ENCODE results near the gene CEACAM21.

Gene CEACAM21

DNA sequence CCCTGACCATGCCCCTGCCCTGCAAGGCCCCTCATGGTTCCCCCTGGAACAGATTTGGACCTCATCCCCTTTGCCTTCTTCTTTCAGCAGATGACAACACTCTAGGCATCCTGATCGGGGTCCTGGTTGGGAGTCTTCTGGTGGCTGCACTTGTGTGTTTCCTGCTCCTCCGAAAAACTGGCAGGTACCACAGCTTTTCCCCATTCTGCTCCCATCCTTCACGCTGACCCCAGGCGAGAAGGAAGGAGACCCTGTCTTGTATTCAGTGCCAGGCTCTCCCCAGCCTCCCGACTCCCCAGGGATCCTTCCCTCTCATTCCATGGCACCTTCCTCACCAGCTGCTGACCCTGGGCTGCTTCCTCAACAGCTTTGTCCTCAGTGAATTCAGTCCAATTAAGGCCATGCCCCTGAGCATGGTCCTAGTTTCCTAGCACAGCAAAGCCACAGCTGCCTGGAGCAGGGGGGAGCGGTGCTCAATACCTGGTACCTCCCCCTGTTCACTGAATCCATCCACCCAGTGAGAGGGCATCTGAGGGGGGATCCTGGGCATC, 8.4 kb downstream of the CEACAM21 start:
- DNase-seq (ENCODE audit: extremely low read depth in 1 of 2, low read depth in 1 of 2), result no peak

DNA sequence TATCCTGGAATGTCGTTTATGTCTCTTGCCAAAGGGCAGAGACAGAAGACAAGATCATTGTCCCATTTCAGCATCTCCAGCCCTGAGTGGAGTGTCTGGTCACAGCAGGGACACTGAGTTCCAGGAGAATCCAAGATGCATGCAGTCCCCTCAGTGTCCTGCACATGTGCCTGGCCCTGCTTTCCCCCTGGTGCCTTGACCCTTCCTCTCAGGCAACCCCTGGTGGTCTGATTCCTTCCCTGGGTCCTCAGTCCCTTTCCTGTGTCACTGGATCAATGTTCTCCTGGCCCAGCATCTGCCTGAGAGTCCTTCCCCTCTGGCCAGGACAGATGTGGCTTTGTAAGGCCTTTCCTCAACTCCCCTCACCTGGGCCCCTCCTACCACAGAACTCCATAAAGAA, 9.0 kb downstream of the CEACAM21 start:
- DNase-seq (ENCODE audit: extremely low read depth in 1 of 2, low read depth in 1 of 2), result no peak

DNA sequence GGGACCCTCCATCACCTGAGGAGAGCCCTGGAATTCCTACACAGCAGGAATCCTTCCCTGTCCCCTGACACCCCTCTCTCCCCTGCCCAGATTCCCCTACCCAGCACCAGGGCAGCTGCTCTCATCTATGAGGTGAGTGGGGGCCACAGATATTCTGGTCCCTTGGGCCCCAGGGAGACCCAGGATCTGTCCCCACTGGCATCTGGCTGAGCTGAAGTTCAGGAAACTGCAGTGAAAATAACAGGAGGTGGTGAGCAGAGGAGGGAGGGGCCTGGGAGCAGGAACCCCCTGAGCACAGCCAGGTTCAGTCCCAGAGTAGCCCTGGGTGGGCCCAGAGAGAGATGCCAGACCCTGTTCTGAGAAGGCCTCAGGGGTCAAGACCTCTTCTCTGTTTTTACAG, 10.1 kb downstream of the CEACAM21 start:
- no peak for DNase-seq (ENCODE audit: extremely low read depth in 1 of 2, low read depth in 1 of 2)

GRCh38 chr19:41587101-41587837, 11.3 kb downstream of the CEACAM21 start:
- no peak for DNase-seq (ENCODE audit: extremely low read depth in 1 of 2, low read depth in 1 of 2)

DNA sequence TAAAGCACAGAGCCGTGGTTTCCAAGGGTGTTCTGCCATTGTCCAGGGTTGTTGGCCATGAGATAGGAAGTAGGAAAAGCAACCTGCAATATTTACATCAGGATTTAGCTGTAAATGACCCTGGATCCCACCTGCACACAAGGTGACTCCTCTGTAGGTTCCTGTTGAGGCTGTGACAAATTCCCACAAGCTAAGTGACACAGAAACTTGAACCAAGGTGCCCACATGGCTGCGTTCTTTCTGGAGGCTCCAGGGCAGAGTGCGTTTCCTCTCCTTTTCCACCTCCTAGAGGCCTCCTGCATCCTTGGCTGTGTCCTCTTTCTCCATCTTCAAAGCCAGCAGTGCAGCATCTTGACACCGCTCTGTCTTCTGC, 11.9 kb downstream of the CEACAM21 start:
- DNase-seq (ENCODE audit: extremely low read depth in 1 of 2, low read depth in 1 of 2), result no peak

- no peak for DNase-seq (ENCODE audit: extremely low read depth in 1 of 2, low read depth in 1 of 2)
Observed at GRCh38 chr19:41588497-41589209, 12.7 kb downstream of the CEACAM21 start.

GRCh38 chr19:41589371-41589770, 13.4 kb downstream of the CEACAM21 start:
- no peak for DNase-seq (ENCODE audit: extremely low read depth in 1 of 2, low read depth in 1 of 2)

GRCh38 chr19:41590936-41591335, 15.0 kb downstream of the CEACAM21 start:
- DNase-seq (ENCODE audit: extremely low read depth in 1 of 2, low read depth in 1 of 2), result no peak

DNA sequence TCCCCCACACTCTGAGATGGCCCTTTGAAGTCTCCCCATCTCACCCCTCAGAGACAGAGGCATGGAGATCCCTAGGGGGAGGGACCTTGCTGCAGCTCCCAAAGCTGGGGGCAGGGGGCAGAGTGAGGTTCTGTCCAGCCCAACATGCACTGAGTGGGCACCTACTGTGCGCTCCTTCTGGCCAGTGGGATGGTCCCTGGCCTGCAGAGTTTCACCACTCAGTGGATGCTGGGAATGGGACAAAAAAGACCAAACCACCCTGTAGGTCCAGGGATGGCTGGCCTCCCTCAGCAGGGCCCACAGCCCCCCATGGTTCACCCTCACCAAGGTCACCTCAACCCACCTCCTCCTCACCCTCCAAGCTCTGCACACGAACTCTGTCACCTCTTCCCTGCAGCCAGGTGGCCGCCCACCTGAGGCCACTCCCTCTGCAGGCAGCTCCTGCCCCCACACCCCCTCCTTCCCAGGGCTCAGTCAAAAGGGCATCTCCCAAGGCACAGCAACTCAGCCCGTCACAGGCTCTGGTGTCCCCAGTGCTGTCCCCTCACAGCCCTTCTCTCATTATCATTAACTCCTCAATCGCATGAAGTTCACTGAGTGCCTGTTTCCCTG, 16.1 kb downstream of the CEACAM21 start:
- DNase-seq (ENCODE audit: extremely low read depth in 1 of 2, low read depth in 1 of 2), result no peak

- peak; percentile 20 to 40 for DNase-seq (ENCODE audit: extremely low read depth in 1 of 2, low read depth in 1 of 2)
Observed at GRCh38 chr19:41595258-41595889, 19.4 kb downstream of the CEACAM21 start.

- DNase-seq (ENCODE audit: extremely low read depth in 1 of 2, low read depth in 1 of 2), result no peak
Observed at GRCh38 chr19:41595890-41596280, 19.9 kb downstream of the CEACAM21 start.

DNA sequence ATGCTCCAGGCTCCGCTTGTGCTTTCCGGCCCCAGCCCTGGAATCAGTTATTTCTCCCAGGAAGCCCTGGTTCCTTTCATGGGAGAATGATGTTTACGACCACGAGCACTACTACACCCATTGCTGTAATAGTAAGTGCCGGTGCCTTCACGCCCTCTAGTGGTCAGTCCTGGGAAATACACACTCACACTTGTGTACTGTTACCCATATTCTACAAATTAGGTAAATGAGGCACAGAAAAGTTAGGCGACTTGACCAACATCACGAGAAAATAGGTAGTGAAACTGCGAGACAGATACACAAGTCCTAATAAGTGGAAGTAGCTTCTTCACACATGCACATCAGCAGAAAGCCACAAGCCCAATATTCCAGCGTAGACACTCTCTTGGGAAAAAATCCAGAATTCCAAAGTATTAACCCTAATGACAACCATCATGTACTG, 21.7 kb downstream of the CEACAM21 start:
- peak; percentile 27 to 55 for DNase-seq (ENCODE audit: extremely low read depth in 1 of 2, low read depth in 1 of 2)

DNA sequence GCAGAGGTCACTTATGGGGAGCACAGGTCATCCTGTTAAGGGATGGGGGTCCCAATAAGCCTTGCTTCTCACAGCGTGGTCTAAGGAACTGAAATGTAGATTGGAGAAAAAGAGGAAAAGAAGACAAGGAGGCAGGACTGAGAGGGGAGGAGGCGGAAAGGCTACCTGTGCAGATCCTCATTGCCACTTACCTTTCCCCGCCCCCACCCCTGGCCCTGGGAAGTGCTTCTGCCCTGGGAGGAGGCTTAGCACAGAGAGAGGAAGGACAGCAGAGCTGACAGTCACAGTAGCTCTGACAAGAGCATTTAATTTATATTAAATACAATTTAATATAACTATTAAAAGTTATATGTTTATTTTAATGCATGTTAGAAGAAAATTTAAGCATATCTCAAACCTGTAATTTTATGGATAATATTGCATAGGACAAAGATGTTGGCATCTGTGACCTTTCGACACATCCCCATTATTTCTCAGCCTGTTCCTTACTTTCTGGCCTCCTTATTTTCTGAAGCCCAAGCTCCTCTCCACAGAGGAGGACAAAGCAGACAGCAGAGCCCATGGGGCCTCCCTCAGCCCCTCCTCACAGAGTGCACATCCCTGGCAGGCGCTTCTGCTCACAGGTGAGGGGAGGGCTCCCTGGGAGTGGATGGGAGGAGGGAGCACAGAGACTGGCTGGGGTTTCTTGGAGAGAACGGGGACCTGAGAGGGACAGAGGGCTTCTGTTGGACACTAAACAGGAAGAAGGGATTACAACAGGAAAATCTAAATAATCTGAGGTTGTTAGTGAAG, 23.4 kb downstream of the CEACAM21 start:
- no peak for DNase-seq (ENCODE audit: extremely low read depth in 1 of 2, low read depth in 1 of 2)

DNA sequence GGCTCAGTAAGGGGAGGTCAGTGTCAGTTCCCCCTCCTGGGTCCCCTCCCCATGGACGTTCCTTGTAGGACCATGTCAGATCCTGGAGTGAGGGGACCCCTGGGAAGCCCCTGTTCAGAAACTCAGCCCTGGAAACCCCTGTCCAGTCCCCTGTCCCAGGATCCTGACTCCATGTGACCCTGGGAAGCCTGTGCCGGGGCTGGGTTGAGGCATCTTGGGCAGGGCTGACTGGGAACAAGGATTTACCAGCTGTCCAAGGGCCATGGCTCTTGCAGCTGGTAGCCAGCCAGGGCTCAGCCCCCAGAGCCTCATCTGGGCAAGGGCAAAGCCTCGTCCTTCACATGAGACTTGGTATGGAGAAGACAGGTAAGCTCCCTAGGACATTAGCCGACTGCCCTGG, 25.8 kb downstream of the CEACAM21 start:
- no peak for DNase-seq (ENCODE audit: extremely low read depth in 1 of 2, low read depth in 1 of 2)

- DNase-seq (ENCODE audit: extremely low read depth in 1 of 2, low read depth in 1 of 2), result no peak
Observed at GRCh38 chr19:41604831-41605230, 28.9 kb downstream of the CEACAM21 start.

DNA sequence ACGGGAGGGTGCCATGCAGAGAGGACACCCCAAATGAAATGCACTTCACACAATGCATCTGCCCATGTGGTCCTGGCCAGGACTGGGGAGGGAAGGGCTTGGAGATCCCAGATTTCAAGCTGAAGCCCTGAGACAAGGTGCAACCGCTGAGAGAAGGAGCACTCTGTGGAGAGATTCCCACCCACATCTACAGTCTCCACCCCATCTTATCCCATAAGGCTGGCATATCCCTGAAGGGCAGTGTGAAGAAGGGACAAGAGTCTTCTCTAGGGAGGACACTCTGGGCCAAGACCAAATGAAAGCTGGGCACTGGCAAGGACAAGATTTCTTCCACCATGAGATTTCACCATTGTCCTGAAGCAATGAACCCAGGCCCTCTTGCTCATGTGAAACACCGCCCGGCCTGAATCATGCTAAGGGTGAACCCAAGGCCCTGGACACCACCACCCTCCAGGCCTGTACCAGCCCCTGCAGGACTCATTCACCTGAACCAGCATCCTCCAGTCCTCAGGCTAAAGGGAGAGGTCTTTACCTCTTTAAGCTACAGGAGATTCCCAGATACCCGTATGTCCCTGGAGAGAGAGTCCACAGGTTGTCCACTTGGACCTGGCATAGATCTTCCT, 30.4 kb downstream of the CEACAM21 start:
- no peak for DNase-seq (ENCODE audit: extremely low read depth in 1 of 2, low read depth in 1 of 2)

DNA sequence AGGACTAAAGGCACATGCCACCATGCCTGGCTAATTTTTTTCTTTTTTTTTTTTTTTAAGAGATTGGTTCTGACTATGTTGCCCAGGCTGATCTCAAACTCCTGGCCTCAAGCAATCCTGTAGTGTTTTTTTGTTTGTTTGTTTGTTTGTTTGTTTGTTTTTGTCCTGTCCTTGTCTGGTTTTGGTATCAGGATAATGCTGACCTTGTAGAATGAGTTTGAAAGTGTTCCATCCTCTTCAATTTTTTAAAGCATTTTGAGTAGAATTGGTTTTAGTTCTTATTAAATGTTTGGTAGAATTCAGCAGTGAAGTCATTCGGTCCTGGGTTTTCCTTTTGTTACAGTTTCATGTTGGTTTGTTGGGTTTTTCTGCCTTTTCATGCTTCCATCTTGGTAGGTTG, 31.7 kb downstream of the CEACAM21 start:
- DNase-seq (ENCODE audit: extremely low read depth in 1 of 2, low read depth in 1 of 2), result no peak

DNA sequence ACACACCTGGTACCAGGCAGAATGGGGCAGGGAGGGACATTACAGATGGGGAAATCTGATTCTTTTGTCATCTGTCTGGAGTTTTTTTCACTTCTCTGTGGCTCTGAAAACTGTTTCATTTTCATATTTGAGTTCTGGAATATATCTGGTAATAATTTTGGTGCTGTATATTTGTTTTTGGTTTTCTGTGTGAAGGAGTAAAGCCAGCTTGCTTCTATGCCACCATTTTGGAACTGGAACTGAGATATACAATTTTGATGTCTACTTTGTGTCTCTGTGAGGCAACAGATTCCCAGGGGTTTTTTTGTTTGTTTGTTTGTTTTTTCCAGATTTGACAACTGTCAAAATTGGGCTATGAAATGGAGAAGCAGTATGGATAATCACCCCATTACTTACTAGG, 34.8 kb downstream of the CEACAM21 start:
- DNase-seq (ENCODE audit: extremely low read depth in 1 of 2, low read depth in 1 of 2), result no peak

GRCh38 chr19:41612483-41612882, 36.5 kb downstream of the CEACAM21 start:
- no peak for DNase-seq (ENCODE audit: extremely low read depth in 1 of 2, low read depth in 1 of 2)

- no peak for DNase-seq (ENCODE audit: extremely low read depth in 1 of 2, low read depth in 1 of 2)
Observed at GRCh38 chr19:41615207-41615606, 39.2 kb downstream of the CEACAM21 start.
